Measurements from ENCODE around the gene CLDN11. TPM values are rescaled to one million over a fixed set of nuclear protein-coding genes. Genes with fewer than 3 reads are reported as not detected.

The CLDN11 gene
- total RNA-seq, 4 donors from 2014 or later: 3.0 to 5.2 (median 3.6) TPM

DNA sequence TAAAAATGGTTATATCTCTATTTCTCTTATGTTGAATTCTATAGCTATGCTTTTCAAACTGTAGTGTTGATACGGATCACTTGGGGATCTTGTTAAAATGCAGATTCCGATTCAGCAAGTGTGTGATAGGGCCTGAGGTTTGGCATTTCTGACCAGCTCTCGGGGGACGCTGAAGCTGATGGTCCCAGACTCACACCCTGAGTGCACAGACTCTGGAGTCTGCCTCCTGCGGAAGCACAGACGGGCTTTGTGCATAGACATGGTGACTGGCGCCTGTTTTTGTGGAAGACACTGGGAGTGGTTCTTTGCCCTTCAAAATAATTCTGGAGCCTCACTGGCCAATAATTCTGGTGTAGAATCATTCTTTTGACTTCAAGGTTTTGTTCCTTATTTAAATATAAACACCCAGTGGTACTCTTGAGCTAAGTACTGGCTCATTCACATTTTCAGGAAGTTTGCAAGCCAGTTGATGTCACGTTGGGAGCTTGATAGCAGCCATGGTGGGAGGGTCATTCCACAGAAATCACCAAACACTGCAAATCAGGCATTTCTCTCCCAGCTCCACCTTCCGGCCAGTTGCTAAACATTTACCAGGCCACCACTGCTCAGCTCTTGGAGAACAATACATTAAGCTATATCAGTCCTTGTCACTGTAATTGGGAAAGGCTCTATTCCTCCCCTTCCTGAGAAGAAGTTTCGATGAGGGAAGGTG lies 19.2 kb downstream of the CLDN11 start:
- Histone ChIP-seq H3K9me3 (no peaks in the 10 kb centered on the region), H3K4me3 (no peak overlapping the region), H3K4me1 (no peaks in the 10 kb centered on the region), H3K27me3 (no peaks in the 10 kb centered on the region), H3K36me3 (no peaks in the 10 kb centered on the region), H3K27ac (replicated peaks in 1 of 4) (no peak overlapping the region)
- TF ChIP-seq EP300 (IDR thresholded peaks at IDR 0.05): no peak
- TF ChIP-seq, protein P1, sequence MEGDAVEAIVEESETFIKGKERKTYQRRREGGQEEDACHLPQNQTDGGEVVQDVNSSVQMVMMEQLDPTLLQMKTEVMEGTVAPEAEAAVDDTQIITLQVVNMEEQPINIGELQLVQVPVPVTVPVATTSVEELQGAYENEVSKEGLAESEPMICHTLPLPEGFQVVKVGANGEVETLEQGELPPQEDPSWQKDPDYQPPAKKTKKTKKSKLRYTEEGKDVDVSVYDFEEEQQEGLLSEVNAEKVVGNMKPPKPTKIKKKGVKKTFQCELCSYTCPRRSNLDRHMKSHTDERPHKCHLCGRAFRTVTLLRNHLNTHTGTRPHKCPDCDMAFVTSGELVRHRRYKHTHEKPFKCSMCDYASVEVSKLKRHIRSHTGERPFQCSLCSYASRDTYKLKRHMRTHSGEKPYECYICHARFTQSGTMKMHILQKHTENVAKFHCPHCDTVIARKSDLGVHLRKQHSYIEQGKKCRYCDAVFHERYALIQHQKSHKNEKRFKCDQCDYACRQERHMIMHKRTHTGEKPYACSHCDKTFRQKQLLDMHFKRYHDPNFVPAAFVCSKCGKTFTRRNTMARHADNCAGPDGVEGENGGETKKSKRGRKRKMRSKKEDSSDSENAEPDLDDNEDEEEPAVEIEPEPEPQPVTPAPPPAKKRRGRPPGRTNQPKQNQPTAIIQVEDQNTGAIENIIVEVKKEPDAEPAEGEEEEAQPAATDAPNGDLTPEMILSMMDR (IDR thresholded peaks at IDR 0.05): no peak
- no peak for TF ChIP-seq POLR2A (IDR thresholded peaks at IDR 0.05; ENCODE audit: low read depth)
- no peak for DNase-seq (ENCODE audit: extremely low spot score)
- intact Hi-C loops (cut with DNase I): no loop called here
- 69% methylated on average over 9 of the region's 10 CpGs for WGBS

DNA sequence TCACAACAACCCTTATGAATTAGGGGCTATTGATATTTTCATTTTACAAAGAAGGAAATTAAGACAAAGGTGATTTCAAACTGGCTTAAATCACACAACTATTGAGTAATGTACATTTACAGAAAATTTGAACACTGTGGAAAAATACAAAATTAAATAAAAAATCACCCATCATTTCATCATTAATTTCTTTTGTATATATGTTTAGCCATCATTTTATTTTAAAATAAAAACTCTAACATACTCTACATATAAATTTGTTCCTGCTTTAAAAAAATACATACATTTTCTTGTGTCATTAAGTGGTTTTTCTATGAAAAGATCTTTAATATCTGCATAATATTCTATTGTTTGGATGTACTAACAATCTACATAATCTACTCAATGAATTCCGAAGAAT lies 20.2 kb downstream of the CLDN11 start:
- intact Hi-C loops (cut with DNase I): no loop called here
- no peaks in the 10 kb centered on the region for H3K36me3 ChIP-seq
- H3K4me3 ChIP-seq: no peak overlapping the region
- no peaks in the 10 kb centered on the region for H3K9me3 ChIP-seq
- WGBS: 84% methylated on average over 1 of the region's 1 CpG
- TF ChIP-seq EP300 (IDR thresholded peaks at IDR 0.05) (no peak), POLR2A (IDR thresholded peaks at IDR 0.05; ENCODE audit: low read depth) (no peak)
- TF ChIP-seq, protein P1 (IDR thresholded peaks at IDR 0.05): no peak
- H3K4me1 ChIP-seq: no peaks in the 10 kb centered on the region
- no peak for DNase-seq (ENCODE audit: extremely low spot score)
- no peaks in the 10 kb centered on the region for H3K27me3 ChIP-seq
- H3K27ac ChIP-seq (replicated peaks in 1 of 4): no peak overlapping the region

DNA sequence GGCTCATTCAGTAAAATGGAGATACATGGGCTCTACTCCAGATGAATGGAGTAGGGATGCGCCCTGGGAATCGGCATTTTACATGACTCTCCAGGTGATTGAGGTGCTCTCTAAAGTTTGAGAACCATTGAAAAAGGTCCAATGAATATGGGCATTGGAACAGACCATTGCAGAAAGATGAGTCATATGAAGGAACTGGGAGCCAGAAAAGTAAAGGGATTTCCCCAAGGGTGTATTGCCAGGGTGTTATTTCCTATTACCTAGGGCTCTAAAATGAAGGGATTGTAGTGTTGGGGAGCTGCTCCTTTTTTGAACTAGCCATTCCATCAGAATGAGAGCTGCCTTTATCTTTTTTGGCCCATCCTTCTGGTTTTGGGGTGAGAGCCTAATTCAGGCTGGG lies 21.7 kb downstream of the CLDN11 start:
- Histone ChIP-seq H3K27ac (replicated peaks in 1 of 4) (no peak overlapping the region), H3K4me1 (no peaks in the 10 kb centered on the region), H3K9me3 (no peaks in the 10 kb centered on the region), H3K36me3 (no peaks in the 10 kb centered on the region), H3K27me3 (no peaks in the 10 kb centered on the region), H3K4me3 (no peak overlapping the region)
- 94% methylated on average over 2 of the region's 2 CpGs for WGBS
- TF ChIP-seq EP300 (IDR thresholded peaks at IDR 0.05): no peak
- intact Hi-C loops (cut with DNase I): no loop called here
- no peak for DNase-seq (ENCODE audit: extremely low spot score)

DNA sequence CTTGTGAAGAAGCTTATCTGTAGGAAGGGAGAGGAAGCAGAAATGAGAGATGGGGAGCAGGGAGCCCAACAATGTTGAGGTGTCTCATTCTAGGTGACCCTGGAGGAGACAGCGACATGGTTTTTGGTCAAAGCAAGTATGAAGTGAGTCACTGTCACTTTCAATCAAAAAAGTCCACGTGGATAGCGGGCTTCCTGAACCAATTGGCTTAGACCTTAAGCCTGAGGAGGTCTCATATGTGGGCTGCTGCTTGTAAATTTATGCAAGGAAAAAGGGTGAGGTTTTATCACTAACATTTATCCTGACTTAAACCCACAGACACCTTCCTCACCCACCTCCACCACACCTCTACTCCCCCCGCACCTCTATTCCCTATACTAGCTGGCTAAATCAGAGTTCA lies 22.7 kb downstream of the CLDN11 start:
- no peak for DNase-seq (ENCODE audit: extremely low spot score)
- H3K9me3 ChIP-seq: no peaks in the 10 kb centered on the region
- H3K4me1 ChIP-seq: no peaks in the 10 kb centered on the region
- intact Hi-C loops (cut with DNase I): no loop called here
- WGBS: 91% methylated on average over 4 of the region's 4 CpGs
- TF ChIP-seq POLR2A (IDR thresholded peaks at IDR 0.05; ENCODE audit: low read depth) (no peak), EP300 (IDR thresholded peaks at IDR 0.05) (no peak), POLR2AphosphoS5 (IDR thresholded peaks at IDR 0.05) (no peak)
- TF ChIP-seq, protein P1 (IDR thresholded peaks at IDR 0.05): no peak
- H3K27me3 ChIP-seq: no peaks in the 10 kb centered on the region
- H3K4me3 ChIP-seq: no peak overlapping the region
- no peaks in the 10 kb centered on the region for H3K36me3 ChIP-seq
- no peak overlapping the region for H3K27ac ChIP-seq (replicated peaks in 1 of 4)

DNA sequence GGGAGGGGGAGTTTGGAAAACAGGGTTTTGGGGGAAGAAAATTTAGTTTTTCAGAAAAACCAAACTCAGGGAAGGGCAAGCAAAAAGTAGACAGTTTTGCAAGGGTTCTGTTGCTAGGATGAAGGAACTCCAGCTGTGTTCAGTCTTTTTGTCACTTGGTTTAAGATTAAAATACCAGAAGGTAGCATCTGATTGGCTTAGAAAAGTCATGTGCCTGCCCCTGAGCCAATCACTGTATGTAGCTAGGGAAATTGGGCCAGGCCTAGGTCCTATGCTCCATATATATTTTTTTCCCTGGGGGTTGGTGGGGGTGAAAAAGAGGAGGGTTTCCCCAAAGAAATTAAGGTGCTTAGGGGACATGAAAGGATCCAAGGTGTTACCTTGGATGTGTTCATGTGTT lies 24.3 kb downstream of the CLDN11 start:
- no peak overlapping the region for H3K4me3 ChIP-seq
- intact Hi-C loops (cut with DNase I): no loop called here
- no peak overlapping the region for H3K27ac ChIP-seq (replicated peaks in 1 of 4)
- H3K9me3 ChIP-seq: no peaks in the 10 kb centered on the region
- H3K4me1 ChIP-seq: no peaks in the 10 kb centered on the region
- no peak for TF ChIP-seq POLR2A (IDR thresholded peaks at IDR 0.05; ENCODE audit: low read depth)
- TF ChIP-seq POLR2AphosphoS5 (IDR thresholded peaks at IDR 0.05): no peak
- TF ChIP-seq, protein P1 (IDR thresholded peaks at IDR 0.05): no peak
- TF ChIP-seq EP300 (IDR thresholded peaks at IDR 0.05): no peak
- no peaks in the 10 kb centered on the region for H3K36me3 ChIP-seq
- no peak for DNase-seq (ENCODE audit: extremely low spot score)
- no peaks in the 10 kb centered on the region for H3K27me3 ChIP-seq

Data from esophagus muscularis mucosa (tissue), 4 donors.